ENCODE results near the gene ALDH3A2. TPM values are rescaled to one million over a fixed set of nuclear protein-coding genes. Genes with fewer than 3 reads are reported as not detected.

The ALDH3A2 gene
- total RNA-seq, 1 donor from 2014 or later: 36.9 TPM

Other genes with a start within 250 kb of the ALDH3A2 start
- gene RNF112, start 237.5 kb upstream of the ALDH3A2 start, total RNA-seq: 0.16 and 0.32 TPM in 2 replicates
- gene SLC47A1, start 114.9 kb upstream of the ALDH3A2 start, total RNA-seq: 0.07 and 0.25 TPM in 2 replicates
- not detected in 2 replicates for gene SLC47A2, start 67.8 kb downstream of the ALDH3A2 start, total RNA-seq
- gene ALDH3A1, start 99.5 kb downstream of the ALDH3A2 start, total RNA-seq: not detected in 2 replicates
- 12.3 and 13.1 TPM in 2 replicates for gene ULK2, start 219.2 kb downstream of the ALDH3A2 start, total RNA-seq